K562 (cell line): ENCODE data around the gene SUPT5H. TPM values are rescaled to one million over a fixed set of nuclear protein-coding genes. Genes with fewer than 3 reads are reported as not detected.

ENCODE experiments used
- ASH1L ChIP-seq: fragments of 450-650 bp; IDR thresholded peaks from 2 replicates; pipeline ENCODE4 v1.6.1; 2018; ENCODE audit warnings: borderline replicate concordance, mild to moderate bottlenecking, low read depth; ENCODE audit not compliant: partially characterized antibody
- BDP1 ChIP-seq: IDR thresholded peaks from 3 replicates; pipeline ENCODE4 v1.6.1; 2011; ENCODE audit not compliant: insufficient read length, insufficient read depth
- CBX8 ChIP-seq: fragments of 200-600 bp; sonication (generic); IDR thresholded peaks from 2 replicates; pipeline ENCODE4 v1.6.1; 2012; ENCODE audit warnings: borderline replicate concordance, mixed run types, low read depth, mild to moderate bottlenecking, moderate library complexity, mixed read lengths, low read length, control low read depth, inconsistent platforms; ENCODE audit not compliant: poor library complexity, severe bottlenecking; ENCODE audit errors: extremely low read depth
- DNMT1 ChIP-seq: fragments of 450-650 bp; IDR thresholded peaks from 2 replicates; pipeline ENCODE4 v1.6.1; 2016; ENCODE audit warnings: antibody characterized with exemption, mild to moderate bottlenecking
- ELK3 ChIP-seq: fragments of 450-650 bp; formaldehyde crosslinking; IDR thresholded peaks from 2 replicates; pipeline ENCODE4 v1.4.0; 2020; ENCODE audit warnings: mild to moderate bottlenecking
- ESRRA ChIP-seq: fragments of 450-650 bp; IDR thresholded peaks from 2 replicates; pipeline ENCODE4 v1.6.1; 2014; ENCODE audit warnings: low read depth, mild to moderate bottlenecking, moderate library complexity, borderline replicate concordance
- FOXK2 ChIP-seq, 2 experiments: fragments of 450-650 bp; IDR thresholded peaks in 1 of 2; conservative IDR thresholded peaks in 1 of 2; 2 replicates each; pipeline ENCODE4 v1.6.1; 2016; ENCODE audit warnings: low read depth in 2 of 2, mild to moderate bottlenecking in 1 of 2
- FOXM1 ChIP-seq, 2 experiments: fragments of 450-650 bp in 1 of 2; sonication (generic) in 1 of 2; formaldehyde crosslinking in 1 of 2; IDR thresholded peaks; 2 replicates each; pipeline versions ENCODE4 v1.6.1 to v1.9.0; 2017 to 2022; ENCODE audit warnings: low read depth in 2 of 2, mild to moderate bottlenecking in 2 of 2, missing genetic modification reagents in 1 of 2, moderate library complexity in 1 of 2
- HDAC2 ChIP-seq: fragments of 450-650 bp; IDR thresholded peaks from 2 replicates; pipeline ENCODE4 v1.6.1; 2016; ENCODE audit warnings: mild to moderate bottlenecking
- ILK ChIP-seq: fragments of 450-650 bp; IDR thresholded peaks from 2 replicates; pipeline ENCODE4 v1.6.1; 2016; ENCODE audit warnings: missing genetic modification characterization, low read depth, mild to moderate bottlenecking, missing compliant biosample characterization, moderate library complexity, borderline replicate concordance
- LARP7 ChIP-seq: fragments of 450-650 bp; IDR thresholded peaks from 2 replicates; pipeline ENCODE4 v1.6.1; 2016
- MED1 ChIP-seq: sonication (generic); formaldehyde crosslinking; IDR thresholded peaks from 2 replicates; pipeline ENCODE4 v1.8.1; 2023; ENCODE audit warnings: missing genetic modification reagents, borderline replicate concordance
- PCBP2 ChIP-seq: fragments of 200-400 bp; formaldehyde crosslinking; IDR thresholded peaks from 2 replicates; pipeline ENCODE4 v1.6.1; 2018; ENCODE audit warnings: low read length, low read depth, mild to moderate bottlenecking, moderate library complexity; ENCODE audit not compliant: poor library complexity, severe bottlenecking
- RBM39 ChIP-seq: fragments of 200-400 bp; formaldehyde crosslinking; optimal IDR thresholded peaks from 2 replicates; pipeline ENCODE3; 2018; ENCODE audit warnings: low read depth, low read length
- TBP ChIP-seq: optimal IDR thresholded peaks from 2 replicates; pipeline ENCODE3; 2011; ENCODE audit warnings: low read depth, low read length, improper control_type of control experiment
- ZBTB17 ChIP-seq: fragments of 450-650 bp; formaldehyde crosslinking; IDR thresholded peaks from 2 replicates; pipeline ENCODE4 v1.4.0; 2020; ENCODE audit warnings: mild to moderate bottlenecking
- ZBTB7A ChIP-seq: IDR thresholded peaks from 2 replicates; pipeline ENCODE4 v1.6.1; 2011; ENCODE audit warnings: low read depth, mild to moderate bottlenecking, low read length, moderate library complexity, borderline replicate concordance; ENCODE audit not compliant: control insufficient read depth
- ZKSCAN1 ChIP-seq: fragments of 150-350 bp; IDR thresholded peaks from 2 replicates; pipeline ENCODE4 v1.6.1; 2016; ENCODE audit warnings: low read depth, low read length
- ZNF444 ChIP-seq: fragments of 250-450 bp; sonication (Bioruptor Pico); IDR thresholded peaks from 2 replicates; pipeline ENCODE4 v1.4.0; 2020; ENCODE audit warnings: mild to moderate bottlenecking, moderate library complexity
- polyA plus RNA-seq, 8 experiments: library from polyadenylated mRNA; depleted of rRNA in 4 of 8; stranded (reverse) in 5 of 8; unstranded in 3 of 8; fragments of >200 nt; fragmentation: Nextera tagmentation in 2 of 8; fragmentation: Illumina TruSeq in 1 of 8; extraction: Ambion mirVana in 2 of 8; extraction: Trizol in 1 of 8; gene quantifications; 2 replicates each; pipeline versions ENCODE4 v1.2.1 to v1.2.3, GENCODE V29; 2011 to 2014; ENCODE audit warnings: inconsistent platforms in 1 of 8, missing spikeins in 1 of 8
- total RNA-seq, 7 experiments: library from RNA; depleted of rRNA in 6 of 7; stranded (reverse); fragments of >200 nt in 6 of 7; fragmentation: Illumina TruSeq in 2 of 7; extraction: Trizol in 2 of 7; gene quantifications; 2 replicates each; pipeline versions ENCODE4 v1.2.1 to v1.2.3, GENCODE V29; 2011 to 2021; ENCODE audit warnings: low replicate concordance in 1 of 7
- TF ChIP-seq, protein P1 (sequence below): IDR thresholded peaks from 3 replicates; pipeline ENCODE4 v1.6.1; 2011; ENCODE audit warnings: borderline replicate concordance, mild to moderate bottlenecking, moderate library complexity; ENCODE audit not compliant: insufficient read length; ENCODE audit errors: extremely low read depth
- TF ChIP-seq, protein P2 (sequence below): IDR thresholded peaks from 2 replicates; pipeline ENCODE4 v1.6.1; 2016; ENCODE audit warnings: missing genetic modification characterization, missing compliant biosample characterization

The SUPT5H gene
- total and polyA plus RNA-seq, 9 of the 15 experiments (the other 6 are each of a cell fraction or from before 2014, with no cell fraction given), result 13.3 to 85.9 (median 35.9) TPM

DNA sequence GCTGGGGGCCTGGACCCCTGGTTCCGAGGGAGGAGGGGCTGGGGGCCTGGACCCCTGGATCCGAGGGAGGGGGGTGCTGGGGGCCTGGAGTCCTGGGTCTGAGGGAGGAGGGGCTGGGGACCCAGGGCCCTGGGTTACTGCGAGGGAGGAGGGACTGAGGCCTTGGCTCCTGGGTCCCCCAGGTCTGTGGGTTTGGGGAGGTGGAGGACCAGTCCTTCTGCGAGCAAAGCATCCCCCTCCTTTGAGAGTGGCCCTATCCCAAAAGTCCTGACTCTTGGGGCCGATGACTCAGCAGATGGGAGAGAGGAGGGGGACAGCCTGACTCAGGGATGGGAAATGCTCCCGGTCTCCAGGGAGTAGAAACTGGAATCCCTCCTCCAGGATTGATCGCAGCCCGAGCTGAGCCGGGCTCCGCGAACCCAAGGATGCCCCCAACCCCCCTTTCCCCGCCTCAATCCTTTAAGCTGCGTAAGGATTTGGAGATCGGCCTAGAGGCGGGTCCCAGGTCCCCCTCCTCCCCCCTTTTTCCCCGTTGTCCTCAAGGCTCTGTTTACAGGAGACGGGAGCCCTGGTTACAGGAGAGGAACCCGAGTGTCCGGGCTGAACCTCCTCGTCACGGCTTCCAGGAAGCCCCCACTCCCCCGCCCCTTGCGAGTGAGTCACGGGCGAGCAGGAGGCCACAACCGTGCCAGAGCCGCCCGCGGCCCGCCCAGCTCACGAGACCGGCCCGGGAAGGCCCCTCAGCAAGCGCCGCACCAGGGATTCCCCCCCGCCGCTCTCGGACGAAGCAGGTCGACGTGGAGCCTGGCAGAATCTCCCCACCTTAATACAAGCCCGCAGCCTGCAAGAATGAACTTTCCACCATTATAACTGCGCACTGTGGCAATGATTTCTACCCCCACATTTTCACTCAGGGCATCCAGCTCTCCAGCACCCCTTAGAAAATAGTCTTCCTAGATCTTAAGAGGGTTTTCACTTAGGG lies 41.8 kb upstream of the SUPT5H start (continued):
- TF ChIP-seq TBP, result no peak
- no peak for TF ChIP-seq RBM39
- TF ChIP-seq, protein P1, sequence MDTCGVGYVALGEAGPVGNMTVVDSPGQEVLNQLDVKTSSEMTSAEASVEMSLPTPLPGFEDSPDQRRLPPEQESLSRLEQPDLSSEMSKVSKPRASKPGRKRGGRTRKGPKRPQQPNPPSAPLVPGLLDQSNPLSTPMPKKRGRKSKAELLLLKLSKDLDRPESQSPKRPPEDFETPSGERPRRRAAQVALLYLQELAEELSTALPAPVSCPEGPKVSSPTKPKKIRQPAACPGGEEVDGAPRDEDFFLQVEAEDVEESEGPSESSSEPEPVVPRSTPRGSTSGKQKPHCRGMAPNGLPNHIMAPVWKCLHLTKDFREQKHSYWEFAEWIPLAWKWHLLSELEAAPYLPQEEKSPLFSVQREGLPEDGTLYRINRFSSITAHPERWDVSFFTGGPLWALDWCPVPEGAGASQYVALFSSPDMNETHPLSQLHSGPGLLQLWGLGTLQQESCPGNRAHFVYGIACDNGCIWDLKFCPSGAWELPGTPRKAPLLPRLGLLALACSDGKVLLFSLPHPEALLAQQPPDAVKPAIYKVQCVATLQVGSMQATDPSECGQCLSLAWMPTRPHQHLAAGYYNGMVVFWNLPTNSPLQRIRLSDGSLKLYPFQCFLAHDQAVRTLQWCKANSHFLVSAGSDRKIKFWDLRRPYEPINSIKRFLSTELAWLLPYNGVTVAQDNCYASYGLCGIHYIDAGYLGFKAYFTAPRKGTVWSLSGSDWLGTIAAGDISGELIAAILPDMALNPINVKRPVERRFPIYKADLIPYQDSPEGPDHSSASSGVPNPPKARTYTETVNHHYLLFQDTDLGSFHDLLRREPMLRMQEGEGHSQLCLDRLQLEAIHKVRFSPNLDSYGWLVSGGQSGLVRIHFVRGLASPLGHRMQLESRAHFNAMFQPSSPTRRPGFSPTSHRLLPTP, result no peak
- TF ChIP-seq ZBTB7A, result no peak; the same call in none of the 2 replicates
- TF ChIP-seq ZKSCAN1, result no peak
- no peak for TF ChIP-seq FOXM1 (IDR thresholded peaks at IDR 0.05; ENCODE audit: low read depth)
- no peak for TF ChIP-seq FOXM1 (CRISPR knock-in tag; IDR thresholded peaks at IDR 0.05; ENCODE audit: low read depth)
- no peak for TF ChIP-seq ESRRA
- peak; percentile 41; the same call in 1 of the 2 replicates for TF ChIP-seq HDAC2
- TF ChIP-seq BDP1, result no peak
- TF ChIP-seq, protein P2, sequence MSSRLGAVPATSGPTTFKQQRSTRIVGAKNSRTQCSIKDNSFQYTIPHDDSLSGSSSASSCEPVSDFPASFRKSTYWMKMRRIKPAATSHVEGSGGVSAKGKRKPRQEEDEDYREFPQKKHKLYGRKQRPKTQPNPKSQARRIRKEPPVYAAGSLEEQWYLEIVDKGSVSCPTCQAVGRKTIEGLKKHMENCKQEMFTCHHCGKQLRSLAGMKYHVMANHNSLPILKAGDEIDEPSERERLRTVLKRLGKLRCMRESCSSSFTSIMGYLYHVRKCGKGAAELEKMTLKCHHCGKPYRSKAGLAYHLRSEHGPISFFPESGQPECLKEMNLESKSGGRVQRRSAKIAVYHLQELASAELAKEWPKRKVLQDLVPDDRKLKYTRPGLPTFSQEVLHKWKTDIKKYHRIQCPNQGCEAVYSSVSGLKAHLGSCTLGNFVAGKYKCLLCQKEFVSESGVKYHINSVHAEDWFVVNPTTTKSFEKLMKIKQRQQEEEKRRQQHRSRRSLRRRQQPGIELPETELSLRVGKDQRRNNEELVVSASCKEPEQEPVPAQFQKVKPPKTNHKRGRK (tag), result no peak
- TF ChIP-seq ASH1L, result peak; percentile 27
- peak; percentile 52 to 69; a peak in 2 of 4 replicates for TF ChIP-seq FOXK2 (conservative IDR thresholded peaks at IDR 0.05 in 1 of 2, IDR thresholded peaks at IDR 0.05 in 1 of 2; ENCODE audit: low read depth in 2 of 2)
- no peak for TF ChIP-seq ZNF444
- TF ChIP-seq CBX8, result no peak
- no peak for TF ChIP-seq LARP7
- no peak for TF ChIP-seq MED1
- no peak for TF ChIP-seq DNMT1
- TF ChIP-seq ELK3, result no peak
- TF ChIP-seq PCBP2, result no peak
- 0 out of 2 replicates have a peak, but pooled peaks have one; percentile 29 for TF ChIP-seq ZBTB17 (CRISPR knock-in tag)
- no peak for TF ChIP-seq ILK (tag)
